ENCODE results near the gene KLHDC7B.

- TF ChIP-seq SUZ12 (IDR thresholded peaks at IDR 0.05; ENCODE audit: extremely low read depth, insufficient read depth, insufficient read length) = no peak
- no peak for TF ChIP-seq YY1 (IDR thresholded peaks at IDR 0.05; ENCODE audit: insufficient read depth, insufficient read length)
- no peak for TF ChIP-seq ZNF274 (IDR thresholded peaks at IDR 0.05; ENCODE audit: low read depth, low read length)
Measured at GRCh38 chr22:50578776-50579310, 33.1 kb downstream of the KLHDC7B start.
